KMS-11 (cell line): ENCODE results near the gene PRSS2.

ENCODE experiments used
- H2AFZ ChIP-seq: fragments of 200-600 bp; sonication (generic); 2 replicates; pipeline ENCODE4 v1.6.1; 2016; ENCODE audit warnings: antibody characterized with exemption, mixed run types, low read depth
- H3K27ac ChIP-seq: fragments of 200-600 bp; sonication (generic); 2 replicates; pipeline ENCODE4 v1.6.1; 2016; ENCODE audit warnings: mild to moderate bottlenecking, mixed run types
- H3K27me3 ChIP-seq: fragments of 200-600 bp; sonication (generic); 2 replicates; pipeline ENCODE4 v1.6.1; 2017; ENCODE audit warnings: mild to moderate bottlenecking, low read depth, mixed run types, moderate library complexity; ENCODE audit not compliant: insufficient read depth
- H3K36me3 ChIP-seq: fragments of 200-600 bp; sonication (generic); 2 replicates; pipeline ENCODE4 v1.6.1; 2017; ENCODE audit warnings: mild to moderate bottlenecking, mixed run types; ENCODE audit not compliant: insufficient read depth
- H3K4me1 ChIP-seq: fragments of 200-600 bp; sonication (generic); 2 replicates; pipeline ENCODE4 v1.6.1; 2016; ENCODE audit warnings: mild to moderate bottlenecking, low read depth, mixed run types; ENCODE audit not compliant: poor library complexity, severe bottlenecking
- H3K4me2 ChIP-seq: fragments of 200-600 bp; sonication (generic); 2 replicates; pipeline ENCODE4 v1.7.0; 2016; ENCODE audit warnings: mild to moderate bottlenecking, mixed run types
- H3K4me3 ChIP-seq: fragments of 200-600 bp; sonication (generic); IDR thresholded peaks from 2 replicates; pipeline ENCODE4 v1.6.1; 2017; ENCODE audit warnings: low read depth, low read length, mixed read lengths; ENCODE audit not compliant: insufficient read depth
- H3K79me2 ChIP-seq: fragments of 200-600 bp; sonication (generic); 2 replicates; pipeline ENCODE4 v1.6.1; 2016; ENCODE audit warnings: low read depth, mixed run types; ENCODE audit not compliant: insufficient read depth
- H3K9ac ChIP-seq: fragments of 200-600 bp; sonication (generic); 2 replicates; pipeline ENCODE4 v1.6.1; 2016; ENCODE audit warnings: mild to moderate bottlenecking, mixed run types
- H4K20me1 ChIP-seq: fragments of 200-600 bp; sonication (generic); 2 replicates; pipeline ENCODE4 v1.6.1; 2016; ENCODE audit warnings: mild to moderate bottlenecking, mixed run types; ENCODE audit not compliant: insufficient read depth
- CTCF ChIP-seq: fragments of 200-600 bp; sonication (generic); conservative IDR thresholded peaks from 2 replicates; pipeline ENCODE4 v1.6.1; 2017; ENCODE audit warnings: low read depth, mild to moderate bottlenecking, antibody characterized with exemption, low read length, moderate library complexity, mixed read lengths

The PRSS2 gene

GRCh38 chr7:142822714-142823113 lies 51.9 kb downstream of the PRSS2 start:
- H3K4me1 ChIP-seq, result no peaks in the 10 kb centered on the region
- H3K9ac ChIP-seq, result no peak overlapping the region
- no peak for TF ChIP-seq CTCF
- H3K4me3 ChIP-seq, result no peak overlapping the region
- no peaks in the 10 kb centered on the region for H3K27me3 ChIP-seq
- H2AFZ ChIP-seq, result no peak overlapping the region
- H4K20me1 ChIP-seq, result no peaks in the 10 kb centered on the region
- no peaks in the 10 kb centered on the region for H3K36me3 ChIP-seq
- no peak overlapping the region for H3K4me2 ChIP-seq
- no peaks in the 10 kb centered on the region for H3K79me2 ChIP-seq
- H3K27ac ChIP-seq, result no peak overlapping the region
